Measurements from ENCODE around the gene NUMB.

The NUMB gene

GRCh38 chr14:73261075-73261474 is 197.3 kb downstream of the NUMB start:
- no peak for DNase-seq (ENCODE audit: low read depth in 2 of 2)

GRCh38 chr14:73260574-73260973 is 197.8 kb downstream of the NUMB start:
- no peak for DNase-seq (ENCODE audit: low read depth in 2 of 2)

- no peak for DNase-seq (ENCODE audit: low read depth in 2 of 2)
Observed at GRCh38 chr14:73259837-73260236, 198.5 kb downstream of the NUMB start.

GRCh38 chr14:73258845-73259611 is 199.3 kb downstream of the NUMB start:
- no peak for DNase-seq (ENCODE audit: low read depth in 2 of 2)

- DNase-seq (ENCODE audit: low read depth in 2 of 2) = no peak
Observed at GRCh38 chr14:73258076-73258475, 200.3 kb downstream of the NUMB start.

- no peak for DNase-seq (ENCODE audit: low read depth in 2 of 2)
Observed at GRCh38 chr14:73255693-73256225, 202.6 kb downstream of the NUMB start.

- no peak for DNase-seq (ENCODE audit: low read depth in 2 of 2)
Observed at GRCh38 chr14:73255005-73255400, 203.3 kb downstream of the NUMB start.

GRCh38 chr14:73254247-73255004 is 203.9 kb downstream of the NUMB start:
- DNase-seq (ENCODE audit: low read depth in 2 of 2) = no peak

- no peak for DNase-seq (ENCODE audit: low read depth in 2 of 2)
Observed at GRCh38 chr14:73253721-73254120, 204.6 kb downstream of the NUMB start.

GRCh38 chr14:73253323-73253610 is 205.1 kb downstream of the NUMB start:
- no peak for DNase-seq (ENCODE audit: low read depth in 2 of 2)

- no peak for DNase-seq (ENCODE audit: low read depth in 2 of 2)
Observed at GRCh38 chr14:73252491-73253322, 205.6 kb downstream of the NUMB start.

- no peak for DNase-seq (ENCODE audit: low read depth in 2 of 2)
Observed at GRCh38 chr14:73251516-73252215, 206.7 kb downstream of the NUMB start.

- no peak for DNase-seq (ENCODE audit: low read depth in 2 of 2)
Observed at GRCh38 chr14:73250781-73251500, 207.4 kb downstream of the NUMB start.

GRCh38 chr14:73250317-73250713 is 208.0 kb downstream of the NUMB start:
- no peak for DNase-seq (ENCODE audit: low read depth in 2 of 2)

GRCh38 chr14:73249564-73250316 is 208.6 kb downstream of the NUMB start:
- DNase-seq (ENCODE audit: low read depth in 2 of 2) = no peak

GRCh38 chr14:73249108-73249507 is 209.2 kb downstream of the NUMB start:
- DNase-seq (ENCODE audit: low read depth in 2 of 2) = no peak

- no peak for DNase-seq (ENCODE audit: low read depth in 2 of 2)
Observed at GRCh38 chr14:73248108-73248868, 210.1 kb downstream of the NUMB start.

- no peak for DNase-seq (ENCODE audit: low read depth in 2 of 2)
Observed at GRCh38 chr14:73246387-73247150, 211.8 kb downstream of the NUMB start.
